HG03139 (cell line): ENCODE results near the gene RHNO1.
A peak's percentile ranks its signal among the peaks of the same experiment; 100 is the strongest.
"Not testable (repeated sequence)": the region's sequence is repeated elsewhere in the genome, so short reads cannot be mapped to it uniquely, and the experiment has no call there.

Experiments
- ATAC-seq: cut with Tn5 transposase; IDR thresholded peaks from one replicate; pipeline ENCODE4 v1.9.1; 2021; ENCODE audit not compliant: unreplicated experiment

Gene RHNO1

GRCh38 chr12:2858334-2858733 lies 18.7 kb upstream of the RHNO1 start:
- ATAC-seq: no peak

- no peak for ATAC-seq
These were observed 18.0 kb upstream of the RHNO1 start for GRCh38 chr12:2858944-2859421.

GRCh38 chr12:2860170-2860569 lies 16.9 kb upstream of the RHNO1 start:
- ATAC-seq: no peak

GRCh38 chr12:2862876-2863275 lies 14.1 kb upstream of the RHNO1 start:
- no peak for ATAC-seq

- not testable (repeated sequence) for ATAC-seq
These were observed 13.6 kb upstream of the RHNO1 start for GRCh38 chr12:2863402-2863801.

- ATAC-seq: no peak
These were observed 12.8 kb upstream of the RHNO1 start for GRCh38 chr12:2864198-2864597.

GRCh38 chr12:2868986-2869632 lies 7.9 kb upstream of the RHNO1 start:
- ATAC-seq: not testable (repeated sequence)

GRCh38 chr12:2876431-2877046 lies 484 bp upstream of the RHNO1 start:
- ATAC-seq: peak; percentile 34

GRCh38 chr12:2877953-2878732 lies 1.1 kb downstream of the RHNO1 start:
- ATAC-seq: no peak

- ATAC-seq: no peak
These were observed 2.8 kb downstream of the RHNO1 start for GRCh38 chr12:2879853-2880252.

GRCh38 chr12:2884810-2885209 lies 7.8 kb downstream of the RHNO1 start:
- no peak for ATAC-seq

- no peak for ATAC-seq
These were observed 9.9 kb downstream of the RHNO1 start for GRCh38 chr12:2886768-2887450.

GRCh38 chr12:2890001-2890387 lies 13.0 kb downstream of the RHNO1 start:
- ATAC-seq: no peak

GRCh38 chr12:2890388-2891239 lies 13.6 kb downstream of the RHNO1 start, which contains the start of gene TULP3:
TSS of gene TULP3 (plus strand) at chr12:2890891. CDS start at chr12:2890948, 57 bp downstream.
- ATAC-seq: peak; percentile 93

GRCh38 chr12:2891240-2892053 lies 14.4 kb downstream of the RHNO1 start:
- ATAC-seq: peak; percentile 19

GRCh38 chr12:2892246-2892645 lies 15.2 kb downstream of the RHNO1 start:
- no peak for ATAC-seq

- ATAC-seq: no peak
These were observed 16.0 kb downstream of the RHNO1 start for GRCh38 chr12:2893007-2893406.

GRCh38 chr12:2895051-2895451 lies 18.0 kb downstream of the RHNO1 start:
- no peak for ATAC-seq

- ATAC-seq: no peak
These were observed 18.5 kb downstream of the RHNO1 start for GRCh38 chr12:2895511-2895910.

- ATAC-seq: no peak
These were observed 20.4 kb downstream of the RHNO1 start for GRCh38 chr12:2897418-2897817.
